Stimulated activated CD4-positive, alpha-beta T cell treated with anti-CD3 and anti-CD28 coated beads, TNF-alpha, amount 100 ng/mL, for 24 hours (primary cell): ENCODE results near the gene SP6.

ENCODE experiments used
- DNase-seq, 3 experiments: peaks; one replicate each; pipeline ENCODE4 v3.0.0-alpha.2; 2020; ENCODE audit warnings: low read depth in 3 of 3

The SP6 gene

GRCh38 chr17:47856830-47857229 lies 5.9 kb upstream of the SP6 start:
- no peak for DNase-seq

- DNase-seq: no peak
Observed at GRCh38 chr17:47855737-47856136, 4.8 kb upstream of the SP6 start.

GRCh38 chr17:47853616-47854015 lies 2.7 kb upstream of the SP6 start:
- no peak for DNase-seq

GRCh38 chr17:47852113-47852949 lies 1.4 kb upstream of the SP6 start:
- no peak for DNase-seq

- DNase-seq: no peak
Observed at GRCh38 chr17:47851764-47852112, 775 bp upstream of the SP6 start.

GRCh38 chr17:47850373-47850691 lies 631 bp downstream of the SP6 start:
- no peak for DNase-seq

GRCh38 chr17:47848198-47848513 lies 2.8 kb downstream of the SP6 start:
- no peak for DNase-seq

- DNase-seq: no peak
Observed at GRCh38 chr17:47847341-47848197, 3.4 kb downstream of the SP6 start.

- no peak for DNase-seq
Observed at GRCh38 chr17:47846716-47847340, 4.1 kb downstream of the SP6 start.

GRCh38 chr17:47845716-47846075 lies 5.3 kb downstream of the SP6 start:
- no peak for DNase-seq

- no peak for DNase-seq
Observed at GRCh38 chr17:47844814-47845715, 5.9 kb downstream of the SP6 start.

- no peak for DNase-seq
Observed at GRCh38 chr17:47844227-47844626, 6.7 kb downstream of the SP6 start.

GRCh38 chr17:47843391-47843730 lies 7.6 kb downstream of the SP6 start:
- no peak for DNase-seq

- no peak for DNase-seq
Observed at GRCh38 chr17:47841488-47842291, 9.3 kb downstream of the SP6 start.

- DNase-seq: peak; percentile 76 to 91 (median 77)
Observed at GRCh38 chr17:47840742-47841487, 10.0 kb downstream of the SP6 start, which contains the start of gene SCRN2. TSS of gene SCRN2 (minus strand) at chr17:47841273. CDS start at chr17:47840843, 430 bp downstream.

- DNase-seq: no peak
Observed at GRCh38 chr17:47840001-47840741, 10.8 kb downstream of the SP6 start.

GRCh38 chr17:47839071-47839470 lies 11.9 kb downstream of the SP6 start:
- DNase-seq: no peak

GRCh38 chr17:47838636-47839035 lies 12.3 kb downstream of the SP6 start:
- no peak for DNase-seq

- DNase-seq: no peak
Observed at GRCh38 chr17:47837401-47838039, 13.4 kb downstream of the SP6 start.
